LNCaP clone FGC (cell line): ENCODE data around the gene NEMP1.
A peak's percentile ranks its signal among the peaks of the same experiment; 100 is the strongest.
"Not testable (repeated sequence)": the region's sequence is repeated elsewhere in the genome, so short reads cannot be mapped to it uniquely, and the experiment has no call there.

Source experiments
- DNase-seq: peaks from one replicate; pipeline ENCODE4 v3.0.0-alpha.2; 2011; ENCODE audit warnings: low read depth
- H3K4me3 ChIP-seq: 2 replicates; pipeline ENCODE4 v1.5.1; 2011; ENCODE audit warnings: mild to moderate bottlenecking, low read depth, low read length, control low read depth
- TF ChIP-seq, protein P1 (sequence below): IDR thresholded peaks from 2 replicates; pipeline ENCODE4 v1.5.1; 2012; ENCODE audit warnings: mild to moderate bottlenecking; ENCODE audit not compliant: control insufficient read depth, insufficient read depth; ENCODE audit errors: extremely low read depth

The NEMP1 gene

GRCh38 chr12:57031789-57032188 is 46.8 kb downstream of the NEMP1 start:
- DNase-seq, result no peak
- no peak overlapping the region for H3K4me3 ChIP-seq
- TF ChIP-seq, protein P1, sequence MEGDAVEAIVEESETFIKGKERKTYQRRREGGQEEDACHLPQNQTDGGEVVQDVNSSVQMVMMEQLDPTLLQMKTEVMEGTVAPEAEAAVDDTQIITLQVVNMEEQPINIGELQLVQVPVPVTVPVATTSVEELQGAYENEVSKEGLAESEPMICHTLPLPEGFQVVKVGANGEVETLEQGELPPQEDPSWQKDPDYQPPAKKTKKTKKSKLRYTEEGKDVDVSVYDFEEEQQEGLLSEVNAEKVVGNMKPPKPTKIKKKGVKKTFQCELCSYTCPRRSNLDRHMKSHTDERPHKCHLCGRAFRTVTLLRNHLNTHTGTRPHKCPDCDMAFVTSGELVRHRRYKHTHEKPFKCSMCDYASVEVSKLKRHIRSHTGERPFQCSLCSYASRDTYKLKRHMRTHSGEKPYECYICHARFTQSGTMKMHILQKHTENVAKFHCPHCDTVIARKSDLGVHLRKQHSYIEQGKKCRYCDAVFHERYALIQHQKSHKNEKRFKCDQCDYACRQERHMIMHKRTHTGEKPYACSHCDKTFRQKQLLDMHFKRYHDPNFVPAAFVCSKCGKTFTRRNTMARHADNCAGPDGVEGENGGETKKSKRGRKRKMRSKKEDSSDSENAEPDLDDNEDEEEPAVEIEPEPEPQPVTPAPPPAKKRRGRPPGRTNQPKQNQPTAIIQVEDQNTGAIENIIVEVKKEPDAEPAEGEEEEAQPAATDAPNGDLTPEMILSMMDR, result no peak

DNA sequence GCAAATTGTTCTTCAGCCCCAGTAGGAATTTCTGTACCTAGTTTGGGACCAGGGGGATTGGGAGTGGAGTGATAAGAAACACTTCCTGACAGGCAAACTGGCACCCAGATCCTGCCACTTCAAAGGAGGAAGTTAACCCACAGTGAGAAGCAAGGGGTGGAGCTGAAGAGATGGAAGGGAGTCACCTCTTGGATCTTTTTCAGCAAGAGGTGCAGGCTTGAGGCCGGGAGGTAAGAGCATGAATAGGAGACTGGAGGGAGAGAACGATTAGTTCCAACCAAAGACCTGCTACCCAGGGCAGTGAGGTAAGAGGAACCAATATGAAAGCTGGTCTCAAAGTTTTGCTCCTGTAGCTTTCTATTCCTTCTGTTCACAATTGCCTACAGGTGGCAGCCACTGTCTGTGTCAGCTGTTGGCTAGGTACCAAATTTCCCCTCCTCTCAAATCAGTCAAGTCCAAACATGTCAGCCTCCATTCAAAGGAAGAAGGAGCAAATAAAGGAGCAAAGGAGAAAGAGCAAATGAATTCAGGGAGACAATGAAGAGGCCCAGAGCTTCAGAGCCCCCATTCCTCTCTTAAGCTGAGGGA is 47.4 kb downstream of the NEMP1 start:
- H3K4me3 ChIP-seq, result no peak overlapping the region

DNA sequence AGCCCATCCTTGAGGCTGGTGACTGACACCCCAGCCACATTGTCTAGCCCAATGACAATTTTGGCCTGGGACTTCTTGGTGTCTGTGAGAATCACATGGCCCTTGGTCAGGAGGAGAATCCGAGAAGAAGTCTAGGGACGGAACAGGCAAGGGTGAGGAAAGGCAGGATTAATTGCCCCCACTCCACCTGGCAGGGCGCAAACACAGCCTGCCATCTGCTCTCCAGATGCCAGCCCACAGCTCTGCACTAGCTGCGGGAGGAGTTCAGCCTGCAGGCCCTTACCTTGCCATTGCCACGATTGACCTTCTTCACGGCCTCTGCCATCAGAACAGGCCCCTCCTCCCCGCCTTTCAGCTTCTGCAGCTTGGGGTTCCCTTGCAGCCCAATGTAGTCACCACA is 49.1 kb downstream of the NEMP1 start:
- no peak for DNase-seq
- TF ChIP-seq, protein P1, result no peak
- H3K4me3 ChIP-seq, result no peak overlapping the region

More for the DNA sequence above, 47.4 kb downstream of the NEMP1 start:
- peak; percentile 11 for DNase-seq
- TF ChIP-seq, protein P1, result no peak

DNA sequence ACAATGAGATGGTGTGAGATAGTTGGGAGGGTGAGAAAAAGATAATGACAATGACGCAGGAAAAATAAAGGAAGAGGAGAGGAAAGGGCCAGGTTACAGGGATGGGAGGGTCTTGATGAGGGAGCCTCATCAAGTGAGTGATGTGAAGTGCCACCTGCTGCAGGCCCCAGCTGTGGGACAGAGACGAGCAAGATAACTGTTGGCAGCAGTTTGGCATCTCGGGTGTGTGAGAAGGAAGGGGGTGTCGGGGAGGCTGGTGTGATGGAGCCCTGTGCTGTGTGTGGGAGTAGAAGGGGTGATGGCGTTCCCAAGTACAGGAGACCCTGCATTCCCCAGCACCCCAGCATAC is 50.8 kb downstream of the NEMP1 start:
- TF ChIP-seq, protein P1, result no peak
- DNase-seq, result no peak

GRCh38 chr12:57027011-57027804 is 51.4 kb downstream of the NEMP1 start:
- no peak overlapping the region for H3K4me3 ChIP-seq
- TF ChIP-seq, protein P1, result no peak
- no peak for DNase-seq

More for the DNA sequence above, 50.8 kb downstream of the NEMP1 start:
- no peak overlapping the region for H3K4me3 ChIP-seq

DNA sequence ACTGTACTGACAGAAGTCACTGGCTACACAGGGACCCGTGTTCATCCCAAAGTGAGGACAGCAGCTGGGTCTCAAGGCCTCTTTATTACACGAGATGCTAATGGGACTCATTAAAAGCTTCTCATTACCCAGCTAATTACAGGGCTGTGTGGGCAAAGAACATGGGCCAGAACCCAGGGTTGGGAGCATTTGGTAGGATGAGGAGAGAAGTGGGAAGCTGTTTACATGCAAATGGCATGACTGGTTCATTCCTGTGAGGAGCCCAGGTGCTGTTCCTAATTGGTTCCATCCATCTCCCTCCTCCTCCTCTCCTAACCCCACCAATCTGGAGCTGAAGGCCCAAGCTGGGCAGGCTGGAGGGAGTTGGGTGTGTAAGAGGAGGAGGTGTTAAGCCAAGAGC is 53.4 kb downstream of the NEMP1 start:
- no peak overlapping the region for H3K4me3 ChIP-seq
- TF ChIP-seq, protein P1, result no peak
- no peak for DNase-seq

DNA sequence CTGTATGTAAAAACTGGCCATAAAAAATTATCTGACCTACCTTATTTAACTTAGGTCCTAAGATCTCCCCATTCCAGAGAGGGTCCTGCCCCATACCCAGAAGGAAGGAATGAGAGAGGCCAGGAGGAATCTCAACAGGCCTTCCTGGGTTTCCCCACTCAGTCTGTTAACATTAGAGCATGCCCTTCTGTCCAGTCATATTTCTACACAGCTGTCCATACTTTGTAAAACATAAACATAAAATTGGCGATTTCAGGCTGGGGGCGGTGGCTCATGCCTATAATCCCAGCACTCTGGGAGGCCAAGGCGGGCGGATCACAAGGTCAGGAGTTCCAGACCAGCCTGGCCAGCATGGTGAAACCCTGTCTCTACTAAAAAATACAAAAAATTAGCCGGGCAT is 56.3 kb downstream of the NEMP1 start:
- H3K4me3 ChIP-seq, DNase-seq: not testable (repeated sequence)
